K562 (cell line): Measurements from ENCODE around the gene OTOP3. TPM values are rescaled to one million over a fixed set of nuclear protein-coding genes. Genes with fewer than 3 reads are reported as not detected.
A peak's percentile ranks its signal among the peaks of the same experiment; 100 is the strongest.

ENCODE experiments used
- HNRNPL ChIP-seq: fragments of 200-400 bp; formaldehyde crosslinking; IDR thresholded peaks from 2 replicates; pipeline ENCODE4 v1.6.1; 2017; ENCODE audit warnings: low read depth, mild to moderate bottlenecking, low read length
- L3MBTL2 ChIP-seq: fragments of 450-650 bp; IDR thresholded peaks from 2 replicates; pipeline ENCODE4 v1.6.1; 2016; ENCODE audit warnings: mild to moderate bottlenecking, moderate library complexity
- RBFOX2 ChIP-seq: fragments of 200-400 bp; formaldehyde crosslinking; IDR thresholded peaks from 2 replicates; pipeline ENCODE4 v1.6.1; 2017; ENCODE audit warnings: low read depth, mild to moderate bottlenecking, low read length, moderate library complexity
- SMC3 ChIP-seq: conservative IDR thresholded peaks from 2 replicates; pipeline ENCODE4 v1.6.1; 2011; ENCODE audit warnings: low read depth, low read length, improper control_type of control experiment; ENCODE audit not compliant: insufficient read depth
- TARDBP ChIP-seq: fragments of 450-650 bp; IDR thresholded peaks from 2 replicates; pipeline ENCODE4 v1.6.1; 2016
- ZNF584 ChIP-seq: fragments of 200-800 bp; sonication (Bioruptor generic); IDR thresholded peaks from 2 replicates; pipeline ENCODE4 v1.6.1; 2016; ENCODE audit warnings: low read depth, mild to moderate bottlenecking, missing genetic modification characterization, missing compliant biosample characterization
- polyA plus RNA-seq, 8 experiments: library from polyadenylated mRNA; depleted of rRNA in 4 of 8; stranded (reverse) in 5 of 8; unstranded in 3 of 8; fragments of >200 nt; fragmentation: Nextera tagmentation in 2 of 8; fragmentation: Illumina TruSeq in 1 of 8; extraction: Ambion mirVana in 2 of 8; extraction: Trizol in 1 of 8; gene quantifications; 2 replicates each; pipeline versions ENCODE4 v1.2.1 to v1.2.3, GENCODE V29; 2011 to 2014; ENCODE audit warnings: inconsistent platforms in 1 of 8, missing spikeins in 1 of 8
- total RNA-seq, 7 experiments: library from RNA; depleted of rRNA in 6 of 7; stranded (reverse); fragments of >200 nt in 6 of 7; fragmentation: Illumina TruSeq in 2 of 7; extraction: Trizol in 2 of 7; gene quantifications; 2 replicates each; pipeline versions ENCODE4 v1.2.1 to v1.2.3, GENCODE V29; 2011 to 2021; ENCODE audit warnings: low replicate concordance in 1 of 7
- TF ChIP-seq, protein P1 (sequence below), 2 experiments: fragments of 450-650 bp; formaldehyde crosslinking in 1 of 2; IDR thresholded peaks; 2 replicates each; pipeline versions ENCODE4 v1.4.0 to v1.6.1; 2014 to 2020; ENCODE audit warnings: mild to moderate bottlenecking in 2 of 2, borderline replicate concordance in 1 of 2, low read depth in 1 of 2
- TF ChIP-seq, protein P2 (sequence below), 2 experiments: fragments of 450-650 bp; IDR thresholded peaks; 2 replicates each; pipeline ENCODE4 v1.6.1; 2016
- TF ChIP-seq, protein P3 (sequence below), 3 experiments: IDR thresholded peaks in 2 of 3; conservative IDR thresholded peaks in 1 of 3; 2 replicates each; pipeline ENCODE4 v1.5.1; 2011 to 2012; ENCODE audit warnings: low read length in 3 of 3, mild to moderate bottlenecking in 3 of 3, control low read depth in 2 of 3, improper control_type of control experiment in 1 of 3, inconsistent platforms in 1 of 3, low read depth in 1 of 3, mixed read lengths in 1 of 3, moderate library complexity in 1 of 3; ENCODE audit not compliant: insufficient read depth in 2 of 3

The OTOP3 gene
- total and polyA plus RNA-seq, 9 of the 15 experiments (the other 6 are each of a cell fraction or from before 2014, with no cell fraction given) = not detected

DNA sequence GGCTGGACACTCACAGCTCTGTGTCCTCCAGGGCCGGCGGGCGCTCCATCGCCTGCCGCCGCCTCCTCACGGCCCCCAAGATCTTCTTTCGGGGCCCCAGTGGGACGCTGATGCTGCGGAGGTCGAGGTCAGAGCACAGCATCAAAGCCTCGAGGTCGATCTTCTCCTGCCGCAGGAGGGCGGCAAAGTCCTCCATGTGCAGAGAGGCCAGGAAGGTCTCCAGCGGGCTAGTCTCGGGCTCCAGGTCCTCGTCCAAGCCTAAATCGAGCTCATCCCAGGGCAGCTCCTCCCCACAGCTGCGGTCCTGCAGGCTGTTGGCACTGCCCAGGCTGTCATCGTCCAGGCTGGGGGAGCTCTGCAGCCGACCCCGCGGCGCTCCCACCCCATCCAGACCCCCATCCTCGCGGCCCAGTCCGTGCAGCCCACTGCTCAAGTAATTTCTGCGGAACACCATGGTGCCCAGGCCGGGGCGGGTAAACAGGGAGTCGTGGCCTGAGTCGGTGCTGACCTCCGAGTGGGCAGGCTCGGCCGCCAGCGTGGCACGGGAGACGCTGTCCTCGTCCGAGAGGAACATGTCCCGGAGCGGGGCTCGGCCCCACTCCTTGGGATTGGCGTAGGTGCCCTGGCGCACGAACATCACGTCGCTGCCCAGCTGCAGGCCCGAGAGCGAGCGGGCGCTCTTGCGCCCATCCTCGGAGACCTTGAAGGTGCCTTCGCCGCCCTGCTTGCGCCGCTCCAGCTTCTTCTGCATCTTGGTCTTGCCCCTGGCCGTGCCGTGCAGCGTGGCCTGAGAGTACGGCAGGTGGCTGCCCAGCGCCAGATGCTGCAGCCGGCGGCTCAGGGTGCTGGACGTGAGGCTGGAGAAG lies 16.0 kb upstream of the OTOP3 start (continued):
- TF ChIP-seq, protein P1, sequence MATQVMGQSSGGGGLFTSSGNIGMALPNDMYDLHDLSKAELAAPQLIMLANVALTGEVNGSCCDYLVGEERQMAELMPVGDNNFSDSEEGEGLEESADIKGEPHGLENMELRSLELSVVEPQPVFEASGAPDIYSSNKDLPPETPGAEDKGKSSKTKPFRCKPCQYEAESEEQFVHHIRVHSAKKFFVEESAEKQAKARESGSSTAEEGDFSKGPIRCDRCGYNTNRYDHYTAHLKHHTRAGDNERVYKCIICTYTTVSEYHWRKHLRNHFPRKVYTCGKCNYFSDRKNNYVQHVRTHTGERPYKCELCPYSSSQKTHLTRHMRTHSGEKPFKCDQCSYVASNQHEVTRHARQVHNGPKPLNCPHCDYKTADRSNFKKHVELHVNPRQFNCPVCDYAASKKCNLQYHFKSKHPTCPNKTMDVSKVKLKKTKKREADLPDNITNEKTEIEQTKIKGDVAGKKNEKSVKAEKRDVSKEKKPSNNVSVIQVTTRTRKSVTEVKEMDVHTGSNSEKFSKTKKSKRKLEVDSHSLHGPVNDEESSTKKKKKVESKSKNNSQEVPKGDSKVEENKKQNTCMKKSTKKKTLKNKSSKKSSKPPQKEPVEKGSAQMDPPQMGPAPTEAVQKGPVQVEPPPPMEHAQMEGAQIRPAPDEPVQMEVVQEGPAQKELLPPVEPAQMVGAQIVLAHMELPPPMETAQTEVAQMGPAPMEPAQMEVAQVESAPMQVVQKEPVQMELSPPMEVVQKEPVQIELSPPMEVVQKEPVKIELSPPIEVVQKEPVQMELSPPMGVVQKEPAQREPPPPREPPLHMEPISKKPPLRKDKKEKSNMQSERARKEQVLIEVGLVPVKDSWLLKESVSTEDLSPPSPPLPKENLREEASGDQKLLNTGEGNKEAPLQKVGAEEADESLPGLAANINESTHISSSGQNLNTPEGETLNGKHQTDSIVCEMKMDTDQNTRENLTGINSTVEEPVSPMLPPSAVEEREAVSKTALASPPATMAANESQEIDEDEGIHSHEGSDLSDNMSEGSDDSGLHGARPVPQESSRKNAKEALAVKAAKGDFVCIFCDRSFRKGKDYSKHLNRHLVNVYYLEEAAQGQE (IDR thresholded peaks at IDR 0.05; ENCODE audit: borderline replicate concordance) = peak; percentile 24; the same call in 1 of the 2 replicates
- TF ChIP-seq, protein P1 (CRISPR knock-in tag; IDR thresholded peaks at IDR 0.05; ENCODE audit: low read depth) = no peak
- TF ChIP-seq L3MBTL2 = peak; percentile 47; the same call in 1 of the 2 replicates
- TF ChIP-seq RBFOX2 = 0 out of 2 replicates have a peak, but pooled peaks have one; percentile 12
- TF ChIP-seq HNRNPL = peak; percentile 81; the same call in 1 of the 2 replicates
- TF ChIP-seq ZNF584 = no peak
- TF ChIP-seq, protein P2, sequence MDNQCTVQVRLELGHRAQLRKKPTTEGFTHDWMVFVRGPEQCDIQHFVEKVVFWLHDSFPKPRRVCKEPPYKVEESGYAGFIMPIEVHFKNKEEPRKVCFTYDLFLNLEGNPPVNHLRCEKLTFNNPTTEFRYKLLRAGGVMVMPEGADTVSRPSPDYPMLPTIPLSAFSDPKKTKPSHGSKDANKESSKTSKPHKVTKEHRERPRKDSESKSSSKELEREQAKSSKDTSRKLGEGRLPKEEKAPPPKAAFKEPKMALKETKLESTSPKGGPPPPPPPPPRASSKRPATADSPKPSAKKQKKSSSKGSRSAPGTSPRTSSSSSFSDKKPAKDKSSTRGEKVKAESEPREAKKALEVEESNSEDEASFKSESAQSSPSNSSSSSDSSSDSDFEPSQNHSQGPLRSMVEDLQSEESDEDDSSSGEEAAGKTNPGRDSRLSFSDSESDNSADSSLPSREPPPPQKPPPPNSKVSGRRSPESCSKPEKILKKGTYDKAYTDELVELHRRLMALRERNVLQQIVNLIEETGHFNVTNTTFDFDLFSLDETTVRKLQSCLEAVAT (IDR thresholded peaks at IDR 0.05) = no peak
- TF ChIP-seq SMC3 = 0 out of 2 replicates have a peak, but pooled peaks have one; percentile 27
- TF ChIP-seq, protein P3, sequence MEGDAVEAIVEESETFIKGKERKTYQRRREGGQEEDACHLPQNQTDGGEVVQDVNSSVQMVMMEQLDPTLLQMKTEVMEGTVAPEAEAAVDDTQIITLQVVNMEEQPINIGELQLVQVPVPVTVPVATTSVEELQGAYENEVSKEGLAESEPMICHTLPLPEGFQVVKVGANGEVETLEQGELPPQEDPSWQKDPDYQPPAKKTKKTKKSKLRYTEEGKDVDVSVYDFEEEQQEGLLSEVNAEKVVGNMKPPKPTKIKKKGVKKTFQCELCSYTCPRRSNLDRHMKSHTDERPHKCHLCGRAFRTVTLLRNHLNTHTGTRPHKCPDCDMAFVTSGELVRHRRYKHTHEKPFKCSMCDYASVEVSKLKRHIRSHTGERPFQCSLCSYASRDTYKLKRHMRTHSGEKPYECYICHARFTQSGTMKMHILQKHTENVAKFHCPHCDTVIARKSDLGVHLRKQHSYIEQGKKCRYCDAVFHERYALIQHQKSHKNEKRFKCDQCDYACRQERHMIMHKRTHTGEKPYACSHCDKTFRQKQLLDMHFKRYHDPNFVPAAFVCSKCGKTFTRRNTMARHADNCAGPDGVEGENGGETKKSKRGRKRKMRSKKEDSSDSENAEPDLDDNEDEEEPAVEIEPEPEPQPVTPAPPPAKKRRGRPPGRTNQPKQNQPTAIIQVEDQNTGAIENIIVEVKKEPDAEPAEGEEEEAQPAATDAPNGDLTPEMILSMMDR (IDR thresholded peaks at IDR 0.05 in 2 of 3, conservative IDR thresholded peaks at IDR 0.05 in 1 of 3; ENCODE audit: insufficient read depth in 2 of 3, low read depth in 1 of 3, low read length in 3 of 3) = peak; percentile 33 to 60 (median 54); a peak in 4 of 6 replicates
- TF ChIP-seq TARDBP = no peak
